ENCODE data around the gene RBFOX1. TPM values are rescaled to one million over a fixed set of nuclear protein-coding genes. Genes with fewer than 3 reads are reported as not detected.

RBFOX1 gene
- total RNA-seq, 1 donor from 2014 or later = not detected

GRCh38 chr16:7408700-7409365, 76.2 kb downstream of the RBFOX1 start:
- DNase-seq (ENCODE audit: low spot score) = no peak

DNA sequence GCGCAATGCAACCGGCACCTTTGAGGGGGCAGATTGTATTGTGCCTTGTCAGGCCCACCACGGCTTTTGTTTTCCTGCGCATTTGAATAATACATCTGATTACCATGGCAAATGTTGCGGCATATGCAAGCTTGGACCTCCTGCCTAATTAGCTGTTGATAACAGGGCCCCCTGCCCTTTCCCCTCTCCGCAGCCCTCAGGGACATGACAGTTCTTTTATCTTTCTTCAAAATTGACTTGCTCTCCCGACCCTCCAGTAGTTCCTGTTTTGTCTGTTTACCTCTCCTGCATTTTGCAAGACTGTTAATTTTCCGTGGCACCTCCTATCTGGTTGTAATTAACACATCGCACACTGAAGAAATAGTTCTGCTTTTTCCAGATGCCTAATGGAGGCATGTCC, 86.8 kb downstream of the RBFOX1 start:
- no peak for DNase-seq (ENCODE audit: low spot score)

- DNase-seq (ENCODE audit: low spot score) = no peak
These were observed 87.4 kb downstream of the RBFOX1 start for GRCh38 chr16:7420079-7420478.

- DNase-seq (ENCODE audit: low spot score) = no peak
These were observed 88.2 kb downstream of the RBFOX1 start for GRCh38 chr16:7420843-7421242.

GRCh38 chr16:7421578-7421977, 88.9 kb downstream of the RBFOX1 start:
- no peak for DNase-seq (ENCODE audit: low spot score)

GRCh38 chr16:7422036-7422888, 89.6 kb downstream of the RBFOX1 start:
- DNase-seq (ENCODE audit: low spot score) = no peak

DNA sequence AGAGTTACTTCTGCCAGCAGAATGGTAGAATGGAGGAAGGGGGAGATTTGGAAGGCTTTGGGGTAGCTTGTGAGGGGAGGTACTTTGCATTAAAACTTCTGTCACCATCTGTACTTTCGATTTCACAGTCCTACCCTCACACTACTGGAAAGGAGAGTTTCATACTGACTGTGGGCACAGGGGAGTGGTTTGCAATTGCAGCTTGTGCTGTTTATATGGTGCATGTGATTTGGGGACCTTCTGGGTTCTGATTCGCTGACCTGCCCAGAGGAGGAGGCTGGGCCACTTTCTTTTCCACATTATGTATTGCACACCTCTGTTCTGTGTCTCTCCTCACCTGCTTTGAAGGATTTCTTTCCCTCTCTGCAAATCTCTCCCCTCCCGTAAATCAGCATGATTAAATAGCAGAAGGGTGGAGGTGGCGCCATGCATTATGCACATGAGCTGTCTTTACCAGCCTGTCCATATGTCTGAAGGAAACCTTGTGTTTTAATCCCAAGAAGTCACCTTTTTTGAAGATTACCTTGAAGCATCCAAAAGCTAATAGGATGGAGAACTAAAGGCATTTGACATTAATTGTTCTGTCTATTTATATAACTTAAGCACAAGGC, 90.9 kb downstream of the RBFOX1 start:
- DNase-seq (ENCODE audit: low spot score) = no peak

GRCh38 chr16:7426161-7426560, 93.5 kb downstream of the RBFOX1 start:
- DNase-seq (ENCODE audit: low spot score) = no peak

- no peak for DNase-seq (ENCODE audit: low spot score)
These were observed 99.1 kb downstream of the RBFOX1 start for GRCh38 chr16:7431723-7432122.

DNA sequence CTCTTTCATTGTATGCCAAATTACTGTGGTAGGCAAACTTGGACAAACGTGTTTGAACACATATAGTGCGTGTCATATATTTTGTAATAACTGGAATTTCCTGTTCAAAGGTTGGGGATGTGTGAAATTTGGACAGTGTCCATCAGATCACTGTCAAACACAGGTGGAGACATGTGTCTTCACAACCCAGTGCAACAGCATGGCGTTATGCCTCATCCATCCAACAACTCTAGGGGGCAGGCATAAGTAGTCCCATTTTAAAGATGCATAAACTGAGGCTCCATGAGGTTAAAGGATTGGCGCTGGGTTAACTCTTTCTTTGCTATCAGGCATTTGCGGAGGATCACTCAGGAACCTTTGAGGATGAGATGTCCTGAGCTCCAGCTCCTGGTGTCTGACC, 103.7 kb downstream of the RBFOX1 start:
- no peak for DNase-seq (ENCODE audit: low spot score)

DNA sequence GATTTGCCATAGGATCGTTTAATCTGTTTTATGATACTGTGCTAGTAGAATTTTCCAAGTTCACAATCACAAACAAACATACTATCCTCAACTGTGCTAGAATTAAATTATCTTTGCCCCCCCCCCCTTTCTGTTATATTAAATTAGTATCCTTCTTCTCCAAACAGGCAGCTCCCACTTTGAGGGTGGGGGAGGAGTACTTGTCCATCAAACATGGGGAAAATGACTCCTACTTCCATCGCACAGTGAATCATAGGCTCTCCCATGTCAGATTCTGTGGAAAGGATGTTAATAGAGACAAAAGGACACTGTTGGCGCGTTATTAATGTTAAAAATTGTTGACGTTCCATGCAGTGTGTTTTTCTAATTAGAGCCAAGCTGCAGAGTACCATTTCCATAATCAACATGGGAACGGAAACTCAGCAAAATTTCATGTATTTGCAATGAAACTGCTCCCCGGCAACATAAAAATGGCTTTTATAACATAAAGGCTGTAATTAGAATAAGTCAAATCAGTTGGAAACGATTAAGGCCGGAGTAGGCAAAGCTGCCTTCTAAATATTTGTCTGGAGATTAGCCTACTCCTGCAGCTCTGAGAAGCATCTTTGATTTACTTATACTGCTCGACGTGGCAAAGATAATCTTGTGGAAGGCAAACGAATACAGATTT, 104.6 kb downstream of the RBFOX1 start:
- DNase-seq (ENCODE audit: low spot score) = no peak

- DNase-seq (ENCODE audit: low spot score) = no peak
These were observed 105.2 kb downstream of the RBFOX1 start for GRCh38 chr16:7437843-7438242.

DNA sequence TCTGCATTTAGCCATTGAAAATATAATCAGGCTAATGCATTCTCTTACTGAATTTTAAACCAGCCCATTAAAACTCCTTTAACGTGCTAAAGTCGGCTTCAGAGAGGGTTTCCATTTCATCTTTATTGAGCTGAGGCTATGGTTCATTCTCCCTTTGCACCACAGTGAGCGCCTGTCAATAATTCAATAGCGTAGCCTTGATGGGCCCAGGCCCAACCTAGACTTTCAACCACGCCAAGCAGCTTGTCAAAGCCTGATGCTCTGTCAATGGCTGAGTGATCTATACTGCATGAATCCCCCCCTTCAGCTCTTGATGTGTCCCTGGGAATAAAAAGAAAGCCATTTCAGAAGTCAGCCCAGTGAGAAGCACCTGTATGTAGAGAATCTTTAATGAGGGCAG, 106.0 kb downstream of the RBFOX1 start:
- no peak for DNase-seq (ENCODE audit: low spot score)

- DNase-seq (ENCODE audit: low spot score) = no peak
These were observed 106.9 kb downstream of the RBFOX1 start for GRCh38 chr16:7439518-7439917.

DNA sequence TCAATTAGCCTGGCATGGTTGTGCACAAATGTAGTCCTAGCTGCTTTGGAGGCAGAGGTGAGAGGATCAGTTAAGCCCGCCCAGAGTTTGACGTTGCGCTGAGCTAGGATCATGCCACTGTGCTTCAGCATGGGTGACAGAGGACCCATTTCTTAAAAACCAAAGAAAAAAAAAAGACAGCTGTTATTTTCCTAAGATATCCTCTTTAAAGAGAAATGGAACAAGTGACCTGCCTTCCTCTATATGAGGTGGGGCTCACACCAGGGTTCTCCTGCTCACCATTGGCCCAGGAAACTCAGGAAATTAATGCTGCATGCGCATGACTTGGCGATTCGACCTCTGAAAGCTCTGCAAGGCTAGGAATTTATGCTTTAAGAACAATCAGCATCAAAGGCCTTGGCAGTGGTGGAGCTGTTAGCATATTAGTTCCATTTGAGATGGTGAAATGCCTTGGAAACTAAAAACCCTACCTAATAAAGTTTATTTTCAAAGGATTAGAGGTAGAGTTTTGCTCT, 108.3 kb downstream of the RBFOX1 start:
- no peak for DNase-seq (ENCODE audit: low spot score)

DNA sequence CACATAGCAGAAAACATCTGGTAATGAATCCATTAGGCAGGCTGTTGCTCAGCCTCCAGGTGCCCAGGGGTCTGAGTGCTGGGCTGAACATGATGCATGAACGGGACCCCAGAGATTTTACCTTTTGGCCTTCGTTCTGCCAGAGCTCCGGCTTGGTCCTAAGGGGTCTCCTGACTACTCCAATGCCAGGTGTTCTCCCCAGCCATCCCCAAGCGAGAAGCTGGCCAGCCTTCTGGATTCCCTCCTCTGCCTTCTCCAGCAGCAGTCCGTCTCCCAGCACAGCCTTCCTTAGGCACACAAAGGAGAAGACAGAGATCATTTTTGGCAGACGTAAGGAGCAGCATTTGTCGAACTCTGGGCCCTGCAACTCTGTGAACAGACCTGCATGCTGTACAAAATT, 109.4 kb downstream of the RBFOX1 start:
- DNase-seq (ENCODE audit: low spot score) = no peak

DNA sequence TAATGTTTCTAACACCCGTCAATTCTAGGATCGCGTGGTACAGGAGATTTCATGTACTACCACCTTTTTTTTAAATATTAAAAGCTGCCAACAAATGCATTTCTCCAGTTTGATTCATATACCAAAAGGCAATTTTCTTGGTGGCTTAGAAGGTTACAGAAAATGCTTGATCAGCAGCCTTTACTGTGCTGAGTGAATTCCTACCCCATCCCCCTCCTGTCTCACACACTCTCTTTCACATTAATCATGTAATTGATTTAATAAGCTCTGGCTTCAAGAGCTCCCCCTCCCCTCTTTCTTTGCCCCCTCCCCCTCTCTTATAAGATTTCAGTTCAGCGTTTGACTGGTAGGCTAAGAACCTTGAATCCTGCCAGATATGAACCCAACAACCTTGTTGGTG, 110.5 kb downstream of the RBFOX1 start:
- no peak for DNase-seq (ENCODE audit: low spot score)

- DNase-seq (ENCODE audit: low spot score) = no peak
These were observed 111.2 kb downstream of the RBFOX1 start for GRCh38 chr16:7443648-7444365.

DNA sequence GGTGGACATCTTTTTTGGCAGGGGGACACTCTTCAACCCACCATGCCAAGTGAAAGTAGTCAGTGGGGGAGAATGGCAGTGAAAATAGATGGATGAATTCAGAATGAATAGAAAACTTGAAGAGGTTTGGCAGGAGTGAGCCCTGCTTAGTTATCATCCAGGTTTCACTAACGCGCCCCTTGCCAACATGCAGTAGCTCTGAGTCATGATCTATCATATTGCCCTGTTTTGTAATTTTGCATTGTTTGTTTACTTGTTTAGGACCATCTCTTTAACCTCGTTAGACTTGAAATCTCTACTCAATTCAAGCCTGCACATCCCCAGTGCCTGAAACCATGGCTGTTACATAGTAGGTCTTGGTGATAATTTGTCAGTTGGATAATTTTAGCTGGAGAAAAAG, 116.7 kb downstream of the RBFOX1 start:
- no peak for DNase-seq (ENCODE audit: low spot score)

DNA sequence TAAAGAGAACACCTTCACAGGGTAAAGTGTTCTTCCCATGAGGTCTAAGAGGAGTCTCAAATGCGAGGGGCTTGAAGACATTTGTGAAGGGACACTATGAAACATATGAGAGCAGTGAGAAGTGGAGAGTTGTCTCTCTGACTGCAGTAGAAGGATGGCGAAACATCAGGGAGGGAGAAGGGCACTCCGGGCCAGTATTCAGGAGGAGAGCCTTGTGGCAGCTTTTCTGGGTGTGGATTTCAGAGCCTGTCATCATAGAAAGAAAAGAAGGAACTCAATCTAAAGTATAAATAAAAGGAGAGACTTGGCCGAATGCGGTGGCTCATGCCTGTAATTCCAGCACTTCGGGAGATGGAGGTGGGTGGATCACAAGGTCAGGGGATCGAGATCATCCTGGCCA, 117.2 kb downstream of the RBFOX1 start:
- DNase-seq (ENCODE audit: low spot score) = no peak

DNA sequence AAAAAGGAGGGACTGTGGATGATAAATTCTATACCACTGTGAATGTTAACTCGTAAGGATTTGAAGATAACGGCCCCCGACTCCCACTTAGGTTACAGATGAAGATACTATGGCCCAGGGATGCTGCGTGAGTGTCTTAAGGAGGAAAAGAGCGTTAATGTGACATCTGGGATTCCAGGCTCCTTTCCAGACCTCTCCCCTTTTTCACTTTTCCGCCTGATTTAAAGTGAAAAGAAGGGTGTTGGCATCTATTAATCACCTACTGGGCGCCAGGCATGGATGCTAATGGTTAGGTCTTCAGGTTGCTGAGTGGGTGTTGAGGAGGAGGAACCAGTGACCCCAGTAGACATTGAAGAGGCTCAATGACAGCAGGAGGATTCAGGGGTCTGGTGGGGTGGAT, 117.8 kb downstream of the RBFOX1 start:
- no peak for DNase-seq (ENCODE audit: low spot score)
